GM12878 (cell line): ENCODE results near the gene HK2. TPM values are rescaled to one million over a fixed set of nuclear protein-coding genes. Genes with fewer than 3 reads are reported as not detected.

Experiments
- ELK1 ChIP-seq: IDR thresholded peaks from 2 replicates; pipeline ENCODE4 v1.6.1; 2012; ENCODE audit warnings: low read depth, low read length, improper control_type of control experiment
- SMARCA5 ChIP-seq: fragments of 450-650 bp; IDR thresholded peaks from 2 replicates; pipeline ENCODE4 v1.6.1; 2017; ENCODE audit warnings: mild to moderate bottlenecking
- polyA plus RNA-seq, 11 experiments: library from polyadenylated mRNA; depleted of rRNA in 4 of 11; unstranded in 6 of 11; stranded (reverse) in 5 of 11; fragments of >200 nt; fragmentation: Nextera tagmentation in 4 of 11; fragmentation: Illumina TruSeq in 1 of 11; extraction: Ambion mirVana in 4 of 11; extraction: Trizol in 1 of 11; gene quantifications; 1 replicate in 1 of 11; 2 replicates in 10 of 11; pipeline versions ENCODE4 v1.2.1 to v1.2.3, GENCODE V29; 2011 to 2016; ENCODE audit warnings: inconsistent platforms in 2 of 11, missing spikeins in 2 of 11, low read depth in 1 of 11
- total RNA-seq, 4 experiments: library from RNA; depleted of rRNA in 3 of 4; stranded (reverse); fragments of >200 nt in 3 of 4; fragmentation: Illumina TruSeq in 1 of 4; extraction: Trizol in 1 of 4; gene quantifications; 2 replicates each; pipeline versions ENCODE4 v1.2.1 to v1.2.3, GENCODE V29; 2013 to 2021

Gene HK2
- total and polyA plus RNA-seq, 10 of the 15 experiments (the other 5 are each of a cell fraction or from before 2014, with no cell fraction given): 5.0 to 73.1 (median 20.2) TPM

GRCh38 chr2:74942263-74942662 lies 108.3 kb downstream of the HK2 start (continued):
- TF ChIP-seq ELK1: no peak
- TF ChIP-seq SMARCA5: no peak

Other genes with a start within 250 kb of the HK2 start
- gene M1AP, start 185.8 kb upstream of the HK2 start, total RNA-seq (2014; rRNA removed): 0.22 and 0.28 TPM in 2 replicates
- not detected in 2 replicates for gene M1AP, start 185.8 kb upstream of the HK2 start, total RNA-seq (2014; rRNA removed; fragmentation: Illumina TruSeq; extraction: Trizol)
- not detected in 2 replicates for gene M1AP, start 185.8 kb upstream of the HK2 start, total RNA-seq (2021)
- 0.04 TPM in 1 of 2 replicates, not detected in the other for gene M1AP, start 185.8 kb upstream of the HK2 start, polyA plus RNA-seq (2011; rRNA removed)
- 0.15 and 0.17 TPM in 2 replicates for gene M1AP, start 185.8 kb upstream of the HK2 start, polyA plus RNA-seq (2014; fragmentation: Illumina TruSeq; extraction: Trizol)
- gene M1AP, start 185.8 kb upstream of the HK2 start, polyA plus RNA-seq (2014; fragmentation: Nextera tagmentation; extraction: Ambion mirVana): under 1 TPM; 0.16 to 0.32 TPM
- 0.22 TPM in 1 of 2 replicates, not detected in the other for gene M1AP, start 185.8 kb upstream of the HK2 start, polyA plus RNA-seq (2014; rRNA removed)
- under 1 TPM in 1 of 2 experiments, not detected in 1; 0.08 TPM for gene M1AP, start 185.8 kb upstream of the HK2 start, polyA plus RNA-seq (2016; fragmentation: Nextera tagmentation; extraction: Ambion mirVana)
- 2.4 and 2.5 TPM in 2 replicates for gene SEMA4F, start 179.9 kb upstream of the HK2 start, total RNA-seq (2014; rRNA removed)
- gene SEMA4F, start 179.9 kb upstream of the HK2 start, total RNA-seq (2014; rRNA removed; fragmentation: Illumina TruSeq; extraction: Trizol): 0.85 and 1.2 TPM in 2 replicates
- gene SEMA4F, start 179.9 kb upstream of the HK2 start, total RNA-seq (2021): 3.0 and 3.6 TPM in 2 replicates
- 2.3 TPM in 2 replicates for gene SEMA4F, start 179.9 kb upstream of the HK2 start, polyA plus RNA-seq (2011; rRNA removed)
- gene SEMA4F, start 179.9 kb upstream of the HK2 start, polyA plus RNA-seq (2014; fragmentation: Illumina TruSeq; extraction: Trizol): 1.6 and 1.8 TPM in 2 replicates
- under 1 TPM; 0.26 to 0.53 TPM for gene SEMA4F, start 179.9 kb upstream of the HK2 start, polyA plus RNA-seq (2014; fragmentation: Nextera tagmentation; extraction: Ambion mirVana)
- 2.7 and 2.9 TPM in 2 replicates for gene SEMA4F, start 179.9 kb upstream of the HK2 start, polyA plus RNA-seq (2014; rRNA removed)
- 1 to 10 TPM; 1.6 to 2.3 TPM for gene SEMA4F, start 179.9 kb upstream of the HK2 start, polyA plus RNA-seq (2016; fragmentation: Nextera tagmentation; extraction: Ambion mirVana)
- 46.8 and 47.0 TPM in 2 replicates for gene POLE4, start 124.5 kb downstream of the HK2 start, total RNA-seq (2014; rRNA removed)
- 46.7 and 49.0 TPM in 2 replicates for gene POLE4, start 124.5 kb downstream of the HK2 start, total RNA-seq (2014; rRNA removed; fragmentation: Illumina TruSeq; extraction: Trizol)
- 75.8 and 78.9 TPM in 2 replicates for gene POLE4, start 124.5 kb downstream of the HK2 start, total RNA-seq (2021)
- 112 and 129 TPM in 2 replicates for gene POLE4, start 124.5 kb downstream of the HK2 start, polyA plus RNA-seq (2011; rRNA removed)
- 38.5 and 43.9 TPM in 2 replicates for gene POLE4, start 124.5 kb downstream of the HK2 start, polyA plus RNA-seq (2014; fragmentation: Illumina TruSeq; extraction: Trizol)
- 10 to 100 TPM; 48.8 to 86.2 TPM for gene POLE4, start 124.5 kb downstream of the HK2 start, polyA plus RNA-seq (2014; fragmentation: Nextera tagmentation; extraction: Ambion mirVana)
- 57.8 and 69.5 TPM in 2 replicates for gene POLE4, start 124.5 kb downstream of the HK2 start, polyA plus RNA-seq (2014; rRNA removed)
- 100 to 1,000 TPM; 210 to 221 TPM for gene POLE4, start 124.5 kb downstream of the HK2 start, polyA plus RNA-seq (2016; fragmentation: Nextera tagmentation; extraction: Ambion mirVana)